Measurements from ENCODE around the gene SNX15. TPM values are rescaled to one million over a fixed set of nuclear protein-coding genes. Genes with fewer than 3 reads are reported as not detected.
A peak's percentile ranks its signal among the peaks of the same experiment; 100 is the strongest.

The SNX15 gene
- total and polyA plus RNA-seq, 4 donors, result 19.9 to 26.2 (median 23.9) TPM

DNA sequence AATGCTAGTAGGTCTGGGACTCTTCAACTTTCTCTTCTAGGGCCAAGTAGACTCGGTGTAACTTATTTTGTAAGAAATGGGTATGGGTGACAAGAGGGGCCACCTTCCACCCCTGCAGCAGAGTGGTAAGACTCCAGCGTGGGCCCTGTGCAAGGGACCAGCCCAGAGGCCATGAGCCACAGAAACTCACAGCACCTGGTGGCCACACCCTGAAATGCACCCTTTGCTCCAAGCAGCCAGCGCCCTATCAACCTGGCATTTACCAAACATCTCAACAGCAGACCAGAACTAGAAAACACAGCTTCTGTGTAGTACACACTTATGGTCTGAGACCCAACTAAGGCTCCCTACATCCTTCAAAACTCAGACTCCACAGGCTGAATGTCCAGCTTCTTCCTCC, 50.9 kb downstream of the SNX15 start:
- no peak overlapping the region for H3K4me3 ChIP-seq (ENCODE audit: low read length in 2 of 2)
- no peaks in the 10 kb centered on the region for H3K36me3 ChIP-seq (ENCODE audit: control insufficient read depth in 1 of 2, insufficient read depth in 2 of 2, low read length in 1 of 2)
- H3K9me3 ChIP-seq (ENCODE audit: control insufficient read depth, low read length), result no peaks in the 10 kb centered on the region
- intact Hi-C loops (cut with DNase I), result no loop called here
- no peaks in the 10 kb centered on the region for H3K27me3 ChIP-seq (ENCODE audit: control insufficient read depth in 1 of 2, insufficient read depth in 2 of 2, low read length in 1 of 2)
- DNase-seq (no peak), ATAC-seq (ENCODE audit: low FRiP score) (peak; percentile 15)
- WGBS, 2 donors, result 62 to 67% methylated on average over 3 of the region's 3 CpGs
- no peak overlapping the region for H3K27ac ChIP-seq (ENCODE audit: low read depth in 1 of 2, low read length in 2 of 2)
- no peaks in the 10 kb centered on the region for H3K4me1 ChIP-seq (ENCODE audit: control insufficient read depth in 1 of 2, insufficient read depth in 2 of 2, low read length in 2 of 2)

DNA sequence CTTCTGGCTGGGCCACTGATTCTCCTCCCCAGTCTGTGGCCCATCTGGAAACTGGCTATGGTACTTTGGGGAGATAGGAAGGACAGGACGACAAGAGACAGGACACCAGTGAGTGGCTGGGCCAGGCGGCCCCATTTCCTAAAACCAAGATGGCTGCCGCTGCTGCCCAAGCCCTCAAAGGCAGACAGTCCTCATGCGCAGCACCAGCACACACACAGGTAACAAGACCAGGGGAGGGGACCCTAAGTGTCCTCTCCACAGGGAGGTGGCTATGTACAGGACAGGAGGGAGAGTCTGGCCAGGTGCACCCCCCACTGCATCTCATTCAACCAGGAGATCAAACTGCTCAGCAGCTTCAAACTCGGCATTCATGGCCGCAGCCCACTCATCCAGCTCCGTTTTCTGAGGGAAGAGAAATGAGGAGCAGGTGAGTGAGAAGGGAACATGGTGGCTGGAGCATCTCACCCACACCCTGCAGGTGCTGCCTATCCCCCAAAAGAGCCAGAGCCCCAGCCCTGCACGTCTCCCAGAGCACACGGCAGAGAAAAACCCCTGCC, 51.6 kb downstream of the SNX15 start:
- intact Hi-C loops (cut with DNase I), result no loop called here
- Histone ChIP-seq H3K36me3 (ENCODE audit: control insufficient read depth in 1 of 2, insufficient read depth in 2 of 2, low read length in 1 of 2) (no peaks in the 10 kb centered on the region), H3K27me3 (ENCODE audit: control insufficient read depth in 1 of 2, insufficient read depth in 2 of 2, low read length in 1 of 2) (no peaks in the 10 kb centered on the region), H3K9me3 (ENCODE audit: control insufficient read depth, low read length) (no peaks in the 10 kb centered on the region), H3K27ac (ENCODE audit: low read depth in 1 of 2, low read length in 2 of 2) (no peak overlapping the region), H3K4me3 (ENCODE audit: low read length in 2 of 2) (no peak overlapping the region), H3K4me1 (ENCODE audit: control insufficient read depth in 1 of 2, insufficient read depth in 2 of 2, low read length in 2 of 2) (no peaks in the 10 kb centered on the region)
- WGBS, 2 donors, result 90 to 95% methylated on average over 9 of the region's 9 CpGs
- DNase-seq (no peak), ATAC-seq (ENCODE audit: low FRiP score) (no peak)

DNA sequence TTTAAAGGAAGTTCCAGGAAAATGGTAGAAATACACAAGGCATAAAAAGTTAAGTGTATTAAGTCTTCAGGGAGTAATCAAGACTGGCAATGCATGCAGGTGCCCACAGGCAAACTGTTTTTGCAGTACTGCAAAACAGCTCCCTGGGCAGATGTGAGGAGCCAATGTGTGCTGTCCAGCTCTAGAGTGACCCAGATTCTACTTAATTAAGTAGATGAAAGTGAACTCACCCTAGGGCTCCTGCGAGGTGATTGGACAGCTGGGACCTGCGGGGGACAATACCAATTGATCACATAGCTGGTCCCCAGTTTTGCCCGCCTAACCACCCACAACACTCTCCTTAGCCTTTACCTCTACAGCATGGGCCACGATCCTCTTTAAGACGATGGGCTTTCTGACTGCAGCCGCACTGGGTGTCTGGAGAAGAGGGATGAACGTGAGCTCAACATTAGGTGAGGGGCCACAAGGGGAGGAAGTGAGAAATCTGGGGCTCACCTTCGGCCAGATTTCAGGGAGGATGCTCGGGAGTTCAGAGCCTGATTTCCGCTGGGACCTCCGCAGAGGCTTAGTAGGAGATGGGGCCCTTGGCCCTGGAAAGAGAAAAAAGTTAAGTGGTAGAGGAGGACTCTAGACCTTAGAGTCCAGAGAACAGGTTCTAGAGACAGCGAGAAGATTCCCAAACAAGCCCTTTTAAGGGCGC, 56.0 kb downstream of the SNX15 start:
- ATAC-seq (ENCODE audit: low FRiP score), result no peak

DNA sequence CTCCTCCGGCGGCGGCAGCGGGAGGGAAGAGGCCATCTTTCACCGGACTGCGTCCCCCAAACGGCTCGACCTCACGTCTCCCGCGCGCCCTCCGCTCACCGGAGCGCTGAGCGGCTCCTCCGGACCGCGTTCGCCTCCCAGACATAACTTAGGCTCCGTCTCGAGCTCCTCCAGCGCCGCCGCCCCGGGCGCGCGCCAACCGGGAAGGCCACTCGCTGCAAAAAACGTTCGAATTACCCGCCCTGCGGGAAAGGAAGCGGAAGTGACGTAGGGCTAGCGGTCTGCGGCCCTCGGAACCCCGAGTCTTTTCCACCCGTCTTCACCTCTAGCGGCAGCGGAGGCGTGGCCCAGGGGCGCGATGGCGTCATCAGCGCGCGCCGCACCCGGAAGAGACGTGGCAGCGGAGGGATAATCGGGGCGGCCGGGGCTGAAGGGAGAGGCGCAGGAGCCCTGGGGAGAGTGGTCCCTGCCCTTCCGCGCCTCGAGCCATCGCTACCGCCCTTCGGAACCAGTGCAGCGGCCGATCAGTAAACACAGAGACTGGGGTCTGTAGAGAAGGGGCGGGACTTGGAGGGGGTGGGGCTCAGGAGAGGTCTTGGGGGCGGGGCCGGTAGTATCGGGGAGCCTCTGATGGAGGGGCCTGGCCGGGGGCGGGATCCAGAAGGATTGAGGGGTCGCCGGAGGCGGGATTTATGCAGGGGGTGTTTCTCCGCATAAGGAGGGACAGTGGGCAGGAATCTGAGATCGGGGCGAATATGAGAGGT, 56.8 kb downstream of the SNX15 start, which contains the start of the genes CDCA5 and ZFPL1:
Gene CDCA5 (minus strand): TSS at position 207 of the 764 bp plus-strand sequence. CDS start 62 bp downstream, at position 145.
Gene ZFPL1 (plus strand): TSS at position 389 of the 764 bp plus-strand sequence. CDS start 477 bp downstream, outside the sequence.
- intact Hi-C loops (cut with DNase I), result loop anchor here (5.0 to 10.0 kb wide), 2 partner anchors 38 to 59 kb away; partner anchors contain the start of genes FAU (in 1 of the 2), MRPL49 (in 1 of the 2) and SNX15 (in 1 of the 2)
- WGBS, 2 donors, result 0 to 1% methylated on average over 72 to 79 of the region's 79 CpGs
- no peaks in the 10 kb centered on the region for H3K4me1 ChIP-seq (ENCODE audit: control insufficient read depth in 1 of 2, insufficient read depth in 2 of 2, low read length in 2 of 2)

More for the DNA sequence above, 56.0 kb downstream of the SNX15 start:
- Histone ChIP-seq H3K36me3 (ENCODE audit: control insufficient read depth in 1 of 2, insufficient read depth in 2 of 2, low read length in 1 of 2) (no peaks in the 10 kb centered on the region), H3K9me3 (ENCODE audit: control insufficient read depth, low read length) (no peaks in the 10 kb centered on the region), H3K4me1 (ENCODE audit: control insufficient read depth in 1 of 2, insufficient read depth in 2 of 2, low read length in 2 of 2) (no peaks in the 10 kb centered on the region), H3K27me3 (ENCODE audit: control insufficient read depth in 1 of 2, insufficient read depth in 2 of 2, low read length in 1 of 2) (no peaks in the 10 kb centered on the region), H3K27ac (ENCODE audit: low read depth in 1 of 2, low read length in 2 of 2) (no peak overlapping the region), H3K4me3 (ENCODE audit: low read length in 2 of 2) (peak overlapping the region in 1 of 2 donors; percentile 14)
- intact Hi-C loops (cut with DNase I), result loop anchor here (5.0 to 10.0 kb wide), 2 partner anchors 39 to 58 kb away; partner anchors contain the start of genes FAU (in 1 of the 2), MRPL49 (in 1 of the 2) and SNX15 (in 1 of the 2)
- WGBS, 2 donors, result 3 to 4% methylated on average over 13 of the region's 13 CpGs
- DNase-seq, result no peak

DNA sequence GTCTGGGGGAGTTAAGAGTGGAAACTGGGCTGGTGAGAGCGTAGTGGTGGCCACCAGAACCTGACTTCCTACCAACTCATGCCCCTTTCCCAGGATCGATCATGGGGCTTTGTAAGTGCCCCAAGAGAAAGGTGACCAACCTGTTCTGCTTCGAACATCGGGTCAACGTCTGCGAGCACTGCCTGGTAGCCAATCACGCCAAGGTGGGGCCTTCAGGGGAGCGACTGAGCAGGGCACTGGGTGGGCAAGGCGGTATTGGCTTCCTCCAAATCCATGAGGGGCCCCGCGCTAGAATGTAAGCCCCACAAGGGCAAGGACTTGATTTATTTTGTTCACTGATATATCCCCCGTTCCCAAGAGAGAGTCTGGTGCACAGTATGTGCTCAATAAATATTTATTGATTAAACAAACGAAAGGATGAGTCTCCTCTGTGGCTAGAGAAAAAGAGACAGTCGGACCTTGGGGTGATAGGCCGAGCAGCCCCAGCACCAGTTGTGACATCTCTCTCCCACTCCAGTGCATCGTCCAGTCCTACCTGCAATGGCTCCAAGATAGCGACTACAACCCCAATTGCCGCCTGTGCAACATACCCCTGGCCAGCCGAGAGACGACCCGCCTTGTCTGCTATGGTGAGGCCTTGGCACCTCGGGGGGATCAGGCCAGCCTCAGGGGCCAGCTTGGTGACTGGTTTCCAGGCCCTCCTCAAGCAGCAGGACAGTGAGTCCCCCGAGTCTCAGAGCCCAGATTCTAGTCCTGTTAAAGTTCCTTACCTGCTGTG, 57.5 kb downstream of the SNX15 start:
- Histone ChIP-seq H3K27ac (ENCODE audit: low read depth in 1 of 2, low read length in 2 of 2) (peak overlapping the region in 1 of 2 donors; percentile 9), H3K9me3 (ENCODE audit: control insufficient read depth, low read length) (no peaks in the 10 kb centered on the region), H3K27me3 (ENCODE audit: control insufficient read depth in 1 of 2, insufficient read depth in 2 of 2, low read length in 1 of 2) (no peaks in the 10 kb centered on the region), H3K4me1 (ENCODE audit: control insufficient read depth in 1 of 2, insufficient read depth in 2 of 2, low read length in 2 of 2) (no peaks in the 10 kb centered on the region), H3K4me3 (ENCODE audit: low read length in 2 of 2) (peak overlapping the region; percentile 79 to 83), H3K36me3 (ENCODE audit: control insufficient read depth in 1 of 2, insufficient read depth in 2 of 2, low read length in 1 of 2) (no peaks in the 10 kb centered on the region)
- intact Hi-C loops (cut with DNase I), result loop anchor here (5.0 to 10.0 kb wide), 2 partner anchors 38 to 60 kb away; partner anchors contain the start of genes FAU (in 1 of the 2), MRPL49 (in 1 of the 2) and SNX15 (in 1 of the 2)
- WGBS, 2 donors, result 37 to 41% methylated on average over 23 of the region's 23 CpGs
- no peak for ATAC-seq (ENCODE audit: low FRiP score)
- DNase-seq, result no peak

More for the DNA sequence above, 56.8 kb downstream of the SNX15 start, which contains the start of the genes CDCA5 and ZFPL1:
- ATAC-seq (ENCODE audit: low FRiP score) (peak; percentile 98), DNase-seq (peak; percentile 97 to 98)
- H3K4me3 ChIP-seq (ENCODE audit: low read length in 2 of 2), result peak within 1 kb of the TSS; percentile 79 to 83
- no peaks in the 10 kb centered on the region for H3K36me3 ChIP-seq (ENCODE audit: control insufficient read depth in 1 of 2, insufficient read depth in 2 of 2, low read length in 1 of 2)
- no peaks in the 10 kb centered on the region for H3K9me3 ChIP-seq (ENCODE audit: control insufficient read depth, low read length)
- H3K27ac ChIP-seq (ENCODE audit: low read depth in 1 of 2, low read length in 2 of 2), result peak within 1 kb of the TSS; percentile 17 to 35
- no peaks in the 10 kb centered on the region for H3K27me3 ChIP-seq (ENCODE audit: control insufficient read depth in 1 of 2, insufficient read depth in 2 of 2, low read length in 1 of 2)

DNA sequence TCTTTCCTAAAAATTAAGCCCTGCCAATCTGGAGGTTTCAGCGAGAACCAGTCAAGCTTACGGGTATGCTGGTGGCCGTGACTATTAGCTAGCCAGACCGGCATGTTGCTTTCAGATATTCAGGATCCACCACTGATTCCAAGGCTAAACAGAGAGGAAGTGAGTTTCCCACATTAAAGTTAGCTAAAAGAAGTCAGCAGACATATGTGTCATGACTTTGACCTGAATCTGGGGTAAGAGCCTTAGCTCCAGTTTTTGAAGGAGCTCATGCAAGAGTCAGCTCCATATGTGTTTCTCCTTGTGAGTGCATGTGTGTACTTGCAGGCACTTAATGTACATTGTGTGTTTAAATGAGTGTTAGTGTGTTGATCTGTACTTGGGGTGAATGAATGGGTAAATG, 58.2 kb downstream of the SNX15 start:
- Histone ChIP-seq H3K36me3 (ENCODE audit: control insufficient read depth in 1 of 2, insufficient read depth in 2 of 2, low read length in 1 of 2) (no peaks in the 10 kb centered on the region), H3K27me3 (ENCODE audit: control insufficient read depth in 1 of 2, insufficient read depth in 2 of 2, low read length in 1 of 2) (no peaks in the 10 kb centered on the region), H3K27ac (ENCODE audit: low read depth in 1 of 2, low read length in 2 of 2) (no peak overlapping the region), H3K4me1 (ENCODE audit: control insufficient read depth in 1 of 2, insufficient read depth in 2 of 2, low read length in 2 of 2) (no peaks in the 10 kb centered on the region), H3K9me3 (ENCODE audit: control insufficient read depth, low read length) (no peaks in the 10 kb centered on the region), H3K4me3 (ENCODE audit: low read length in 2 of 2) (no peak overlapping the region)
- intact Hi-C loops (cut with DNase I), result loop anchor here in 1 of 2 donors (10.0 kb wide), 1 partner anchor 61 kb away; the partner anchor contains the start of gene SNX15
- no peak for ATAC-seq (ENCODE audit: low FRiP score)
- 84 to 86% methylated on average over 4 of the region's 4 CpGs for WGBS, 2 donors
- DNase-seq, result no peak

DNA sequence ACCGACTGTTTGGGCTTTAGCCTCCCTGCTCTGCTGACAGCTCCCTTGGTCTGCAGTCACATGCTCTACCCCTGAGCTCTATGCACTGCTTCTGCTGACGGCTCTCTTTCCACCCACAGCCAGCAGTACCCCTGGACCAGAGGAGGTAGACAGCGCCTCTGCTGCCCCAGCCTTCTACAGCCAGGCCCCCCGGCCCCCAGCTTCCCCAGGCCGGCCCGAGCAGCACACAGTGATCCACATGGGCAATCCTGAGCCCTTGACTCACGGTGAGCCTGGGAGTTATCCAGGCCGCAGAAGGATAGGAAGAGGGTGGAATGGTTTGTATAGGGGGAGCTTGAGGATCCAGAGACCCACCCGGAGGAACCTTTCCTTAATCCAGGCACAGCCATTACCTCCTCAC, 59.6 kb downstream of the SNX15 start:
- H3K27ac ChIP-seq (ENCODE audit: low read depth in 1 of 2, low read length in 2 of 2), result no peak overlapping the region
- DNase-seq (no peak), ATAC-seq (ENCODE audit: low FRiP score) (no peak)
- H3K27me3 ChIP-seq (ENCODE audit: control insufficient read depth in 1 of 2, insufficient read depth in 2 of 2, low read length in 1 of 2), result no peaks in the 10 kb centered on the region
- no peaks in the 10 kb centered on the region for H3K36me3 ChIP-seq (ENCODE audit: control insufficient read depth in 1 of 2, insufficient read depth in 2 of 2, low read length in 1 of 2)
- H3K9me3 ChIP-seq (ENCODE audit: control insufficient read depth, low read length), result no peaks in the 10 kb centered on the region
- H3K4me3 ChIP-seq (ENCODE audit: low read length in 2 of 2), result no peak overlapping the region
- no peaks in the 10 kb centered on the region for H3K4me1 ChIP-seq (ENCODE audit: control insufficient read depth in 1 of 2, insufficient read depth in 2 of 2, low read length in 2 of 2)
- WGBS, 2 donors, result 88 to 94% methylated on average over 9 of the region's 9 CpGs
- intact Hi-C loops (cut with DNase I), result loop anchor here in 1 of 2 donors (10.0 kb wide), 1 partner anchor 62 kb away; the partner anchor contains the start of gene SNX15

All from aorta (tissue), 5 donors.